Sigmoid colon (tissue), 7 donors: Measurements from ENCODE around the gene DRD2. TPM values are rescaled to one million over a fixed set of nuclear protein-coding genes. Genes with fewer than 3 reads are reported as not detected.

ENCODE experiments used
- DNase-seq: peaks from one replicate; pipeline ENCODE4 v3.0.0-alpha.2; 2019
- H3K27ac ChIP-seq, 4 donors: fragments of 200-600 bp; sonication (generic); one replicate each; pipeline ENCODE4 v1.5.1; 2016 to 2019; ENCODE audit warnings: mild to moderate bottlenecking in 1 of 4
- H3K27me3 ChIP-seq, 3 donors: fragments of 200-600 bp; sonication (generic); one replicate each; pipeline ENCODE4 v1.5.1; 2019; ENCODE audit warnings: mild to moderate bottlenecking in 1 of 3
- H3K36me3 ChIP-seq, 4 donors: fragments of 200-600 bp; sonication (generic); one replicate each; pipeline ENCODE4 v1.5.1; 2016 to 2019
- H3K4me1 ChIP-seq, 4 donors: fragments of 200-600 bp; sonication (generic); one replicate each; pipeline ENCODE4 v1.5.1; 2017 to 2019
- H3K4me3 ChIP-seq, 4 donors: fragments of 200-600 bp; sonication (generic); one replicate each; pipeline ENCODE4 v1.5.1; 2017 to 2019; ENCODE audit warnings: mild to moderate bottlenecking in 2 of 4, moderate library complexity in 1 of 4
- H3K9me3 ChIP-seq, 4 donors: fragments of 200-600 bp in 3 of 4; sonication (generic) in 3 of 4; one replicate each; pipeline versions ENCODE4 v1.5.1 to v1.6.1; 2013 to 2019
- EP300 ChIP-seq, 4 donors: sonication (generic); formaldehyde crosslinking; IDR thresholded peaks; one replicate each; pipeline ENCODE4 v1.6.1; 2017; ENCODE audit warnings: antibody characterized with exemption in 4 of 4
- POLR2A ChIP-seq, 2 donors: fragments of 450-650 bp; IDR thresholded peaks; one replicate each; pipeline ENCODE4 v1.6.1; 2016; ENCODE audit warnings: antibody characterized with exemption in 2 of 2, mild to moderate bottlenecking in 2 of 2, moderate library complexity in 2 of 2
- POLR2AphosphoS5 ChIP-seq, 4 donors: sonication (generic); formaldehyde crosslinking; IDR thresholded peaks; one replicate each; pipeline ENCODE4 v1.6.1; 2017; ENCODE audit warnings: antibody characterized with exemption in 4 of 4
- WGBS, 2 donors: extraction: QIAGEN DNeasy Blood & Tissue Kit; methylation state at CpG; one replicate each; pipeline ENCODE4 v1.1.7; 2013; 5-methylcytosine and 5-hydroxymethylcytosine counted together
- intact Hi-C: fragments of 100-400 bp; cut with DNase I; formaldehyde crosslinking; loops from one replicate; pipeline ENCODE4 v1.15.1; 2023
- polyA plus RNA-seq, 3 donors: library from polyadenylated mRNA; stranded (reverse); fragments of 200-250 nt; gene quantifications; one replicate each; pipeline ENCODE4 v1.2.3, GENCODE V29; 2013
- total RNA-seq, 4 donors: library from RNA; depleted of rRNA; stranded (reverse); fragments of >200 nt; gene quantifications; one replicate each; pipeline ENCODE4 v1.1.0, GENCODE V29; 2016
- TF ChIP-seq, protein P1 (sequence below), 4 experiments: fragments of 450-650 bp in 3 of 4; fragments of 200-600 bp in 1 of 4; IDR thresholded peaks; one replicate each; pipeline ENCODE4 v1.5.1; 2016 to 2019; ENCODE audit warnings: antibody characterized with exemption in 4 of 4, mild to moderate bottlenecking in 3 of 4, moderate library complexity in 2 of 4
- donor health status: healthy with polysubstance abuse.
- donor health status: Bipolar disorder and iron deficiency.
- donor health status: healthy.

DRD2 gene
- total and polyA plus RNA-seq, 7 donors = 0.19 to 1.2 (median 0.66) TPM; not detected in 2

DNA sequence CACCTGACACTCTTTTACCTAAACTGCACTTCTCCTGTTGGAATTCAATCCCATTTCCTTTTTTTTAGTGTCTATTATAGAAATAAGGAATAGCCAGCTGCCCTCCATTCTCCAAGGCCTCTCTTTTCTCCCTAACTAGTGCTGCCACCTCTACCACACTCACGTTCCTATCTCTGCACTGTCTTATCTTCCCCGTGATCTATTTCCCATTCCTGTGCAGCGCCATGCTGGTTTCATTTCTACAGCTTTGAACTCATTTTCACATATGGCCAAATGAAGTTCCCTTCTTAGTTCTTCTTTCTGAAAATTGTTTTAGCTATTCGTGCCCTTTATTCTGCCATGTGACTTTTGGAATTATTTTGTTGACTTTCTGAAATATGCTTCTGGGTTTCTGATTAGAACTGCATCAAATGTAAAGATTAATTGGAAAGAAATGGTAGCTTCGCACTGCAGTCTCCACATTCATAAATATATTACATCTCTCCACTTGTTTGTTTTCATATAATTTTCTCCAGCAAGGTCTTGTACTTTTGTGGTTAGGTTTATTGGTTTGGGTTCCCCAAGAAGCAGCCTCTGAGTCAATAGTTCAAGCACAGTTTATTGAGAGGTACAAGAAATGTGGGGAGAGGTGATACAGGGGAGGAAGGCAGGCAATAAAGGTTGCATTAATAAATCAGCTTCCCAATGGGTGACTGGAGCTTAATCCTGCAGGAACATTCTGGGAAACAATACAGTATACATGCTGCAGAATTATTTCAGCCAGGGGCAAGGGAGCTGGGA, 43.7 kb upstream of the DRD2 start:
- WGBS, 2 donors = 75 to 89% methylated on average over 5 of the region's 5 CpGs
- Histone ChIP-seq H3K27me3 (no peaks in the 10 kb centered on the region), H3K36me3 (no peaks in the 10 kb centered on the region), H3K4me1 (no peaks in the 10 kb centered on the region), H3K4me3 (no peak overlapping the region), H3K9me3 (no peaks in the 10 kb centered on the region), H3K27ac (no peak overlapping the region)
- intact Hi-C loops = no loop called here
- no peak for TF ChIP-seq POLR2AphosphoS5 (IDR thresholded peaks at IDR 0.05)
- TF ChIP-seq EP300 (IDR thresholded peaks at IDR 0.05) = no peak
- TF ChIP-seq, protein P1, sequence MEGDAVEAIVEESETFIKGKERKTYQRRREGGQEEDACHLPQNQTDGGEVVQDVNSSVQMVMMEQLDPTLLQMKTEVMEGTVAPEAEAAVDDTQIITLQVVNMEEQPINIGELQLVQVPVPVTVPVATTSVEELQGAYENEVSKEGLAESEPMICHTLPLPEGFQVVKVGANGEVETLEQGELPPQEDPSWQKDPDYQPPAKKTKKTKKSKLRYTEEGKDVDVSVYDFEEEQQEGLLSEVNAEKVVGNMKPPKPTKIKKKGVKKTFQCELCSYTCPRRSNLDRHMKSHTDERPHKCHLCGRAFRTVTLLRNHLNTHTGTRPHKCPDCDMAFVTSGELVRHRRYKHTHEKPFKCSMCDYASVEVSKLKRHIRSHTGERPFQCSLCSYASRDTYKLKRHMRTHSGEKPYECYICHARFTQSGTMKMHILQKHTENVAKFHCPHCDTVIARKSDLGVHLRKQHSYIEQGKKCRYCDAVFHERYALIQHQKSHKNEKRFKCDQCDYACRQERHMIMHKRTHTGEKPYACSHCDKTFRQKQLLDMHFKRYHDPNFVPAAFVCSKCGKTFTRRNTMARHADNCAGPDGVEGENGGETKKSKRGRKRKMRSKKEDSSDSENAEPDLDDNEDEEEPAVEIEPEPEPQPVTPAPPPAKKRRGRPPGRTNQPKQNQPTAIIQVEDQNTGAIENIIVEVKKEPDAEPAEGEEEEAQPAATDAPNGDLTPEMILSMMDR (IDR thresholded peaks at IDR 0.05) = no peak
- no peak for TF ChIP-seq POLR2A (IDR thresholded peaks at IDR 0.05)
- DNase-seq = no peak

DNA sequence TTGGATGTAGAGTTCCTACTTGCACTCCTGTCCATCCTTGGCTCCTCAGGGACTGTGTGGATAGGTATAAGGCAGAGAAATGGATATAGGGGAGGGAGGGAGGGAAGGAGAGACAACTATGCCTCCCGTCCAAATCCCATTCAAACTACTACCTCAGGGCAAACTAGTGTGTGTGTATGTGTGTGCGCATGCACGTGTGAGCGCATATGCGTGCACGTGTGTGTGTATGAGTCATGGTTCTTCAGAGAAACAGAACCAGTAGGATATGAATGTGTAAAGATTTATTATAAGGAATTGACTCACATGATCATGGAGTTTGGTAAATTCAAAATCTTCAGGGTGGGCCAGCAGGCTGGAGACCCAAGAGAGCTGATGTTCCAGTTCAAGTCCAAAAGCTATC, 42.2 kb upstream of the DRD2 start:
- Histone ChIP-seq H3K27ac (no peak overlapping the region), H3K36me3 (no peaks in the 10 kb centered on the region), H3K27me3 (no peaks in the 10 kb centered on the region), H3K9me3 (no peaks in the 10 kb centered on the region), H3K4me3 (no peak overlapping the region), H3K4me1 (no peaks in the 10 kb centered on the region)
- no peak for TF ChIP-seq POLR2A (IDR thresholded peaks at IDR 0.05)
- TF ChIP-seq EP300 (IDR thresholded peaks at IDR 0.05) = no peak
- TF ChIP-seq POLR2AphosphoS5 (IDR thresholded peaks at IDR 0.05) = no peak
- TF ChIP-seq, protein P1 (IDR thresholded peaks at IDR 0.05) = no peak
- DNase-seq = no peak
- intact Hi-C loops = no loop called here
- WGBS, 2 donors = 96 to 97% methylated on average over 6 of the region's 6 CpGs

- Histone ChIP-seq H3K36me3 (no peaks in the 10 kb centered on the region), H3K4me3 (no peak overlapping the region), H3K9me3 (no peaks in the 10 kb centered on the region), H3K4me1 (no peaks in the 10 kb centered on the region), H3K27ac (no peak overlapping the region), H3K27me3 (no peaks in the 10 kb centered on the region)
- DNase-seq = no peak
- 77 to 85% methylated on average over 2 of the region's 2 CpGs for WGBS, 2 donors
- intact Hi-C loops = no loop called here
- TF ChIP-seq POLR2A (IDR thresholded peaks at IDR 0.05) (no peak), EP300 (IDR thresholded peaks at IDR 0.05) (no peak), POLR2AphosphoS5 (IDR thresholded peaks at IDR 0.05) (no peak)
- TF ChIP-seq, protein P1 (IDR thresholded peaks at IDR 0.05) = no peak
These were observed 39.7 kb upstream of the DRD2 start for GRCh38 chr11:113514856-113515255.

GRCh38 chr11:113507341-113507740, 32.1 kb upstream of the DRD2 start:
- intact Hi-C loops = no loop called here
- no peak for DNase-seq
- no peak overlapping the region for H3K4me3 ChIP-seq
- no peaks in the 10 kb centered on the region for H3K27me3 ChIP-seq
- no peak overlapping the region for H3K27ac ChIP-seq
- H3K36me3 ChIP-seq = no peaks in the 10 kb centered on the region
- TF ChIP-seq POLR2AphosphoS5 (IDR thresholded peaks at IDR 0.05) = no peak
- no peak for TF ChIP-seq EP300 (IDR thresholded peaks at IDR 0.05)
- no peak for TF ChIP-seq POLR2A (IDR thresholded peaks at IDR 0.05)
- no peaks in the 10 kb centered on the region for H3K4me1 ChIP-seq
- H3K9me3 ChIP-seq = no peaks in the 10 kb centered on the region

DNA sequence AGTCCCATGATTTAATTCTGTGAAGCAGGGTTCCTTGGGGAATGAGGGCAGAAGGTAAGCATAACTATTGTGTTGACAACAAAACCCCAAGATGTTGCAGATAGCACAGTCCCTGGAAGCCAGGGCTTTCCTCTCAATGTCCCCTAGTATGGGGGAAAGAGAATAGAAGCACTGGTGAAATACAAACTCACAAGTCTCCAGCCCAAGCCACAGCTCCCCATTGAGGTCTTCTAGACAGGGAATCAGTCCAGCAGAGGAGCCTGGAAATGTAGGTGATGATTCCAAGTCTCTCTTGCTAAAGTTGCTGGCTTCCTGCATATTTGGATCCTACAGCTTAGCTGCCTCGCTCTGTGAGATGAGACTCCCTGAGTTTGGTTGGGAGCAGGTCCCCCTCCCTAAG, 31.7 kb upstream of the DRD2 start:
- H3K27ac ChIP-seq = no peak overlapping the region
- intact Hi-C loops = no loop called here
- TF ChIP-seq POLR2AphosphoS5 (IDR thresholded peaks at IDR 0.05) (no peak), POLR2A (IDR thresholded peaks at IDR 0.05) (no peak)
- DNase-seq = no peak
- no peak overlapping the region for H3K4me3 ChIP-seq
- WGBS, 2 donors = 88 to 89% methylated on average over 1 of the region's 1 CpG
- no peaks in the 10 kb centered on the region for H3K4me1 ChIP-seq
- no peaks in the 10 kb centered on the region for H3K36me3 ChIP-seq
- H3K9me3 ChIP-seq = no peaks in the 10 kb centered on the region
- no peaks in the 10 kb centered on the region for H3K27me3 ChIP-seq

GRCh38 chr11:113506461-113506860, 31.3 kb upstream of the DRD2 start:
- Histone ChIP-seq H3K36me3 (no peaks in the 10 kb centered on the region), H3K4me1 (no peaks in the 10 kb centered on the region), H3K4me3 (no peak overlapping the region), H3K27ac (no peak overlapping the region), H3K27me3 (no peaks in the 10 kb centered on the region), H3K9me3 (no peaks in the 10 kb centered on the region)
- TF ChIP-seq POLR2AphosphoS5 (IDR thresholded peaks at IDR 0.05) (no peak), EP300 (IDR thresholded peaks at IDR 0.05) (no peak), POLR2A (IDR thresholded peaks at IDR 0.05) (no peak)
- TF ChIP-seq, protein P1 (IDR thresholded peaks at IDR 0.05) = no peak
- no peak for DNase-seq
- intact Hi-C loops = no loop called here
- 74 to 79% methylated on average over 6 of the region's 6 CpGs for WGBS, 2 donors
